Testis (tissue), 3 donors: ENCODE data around the gene AIG1. TPM values are rescaled to one million over a fixed set of nuclear protein-coding genes. Genes with fewer than 3 reads are reported as not detected.

Experiments used
- DNase-seq: peaks from one replicate; pipeline ENCODE4 v3.0.0-alpha.2; 2019
- H3K27ac ChIP-seq, 2 donors: fragments of 200-600 bp; sonication (generic); one replicate each; pipeline ENCODE4 v1.5.1; 2019
- H3K27me3 ChIP-seq: fragments of 200-600 bp; sonication (generic); one replicate; pipeline ENCODE4 v1.5.1; 2019
- H3K36me3 ChIP-seq: fragments of 200-600 bp; sonication (generic); one replicate; pipeline ENCODE4 v1.5.1; 2017; ENCODE audit warnings: low read depth; ENCODE audit errors: missing control alignments
- H3K4me1 ChIP-seq: fragments of 200-600 bp; sonication (generic); one replicate; pipeline ENCODE4 v1.5.1; 2019
- H3K4me3 ChIP-seq, 2 donors: fragments of 200-600 bp; sonication (generic); one replicate each; pipeline ENCODE4 v1.5.1; 2017 to 2019
- H3K9me3 ChIP-seq: fragments of 200-600 bp; sonication (generic); one replicate; pipeline ENCODE4 v1.5.1; 2017
- POLR2A ChIP-seq: fragments of 450-650 bp; IDR thresholded peaks from one replicate; pipeline ENCODE4 v1.6.1; 2017; ENCODE audit warnings: antibody characterized with exemption, mild to moderate bottlenecking, moderate library complexity
- WGBS, 2 donors: methylation state at CpG; one replicate each; pipeline ENCODE4 v1.1.5; 2018; 5-methylcytosine and 5-hydroxymethylcytosine counted together
- intact Hi-C: fragments of 100-400 bp; cut with DNase I; formaldehyde crosslinking; loops from one replicate; pipeline ENCODE4 v1.15.1; 2023; ENCODE audit warnings: low total_unique reads
- polyA plus RNA-seq: library from polyadenylated mRNA; stranded (reverse); fragments of 350-450 nt; fragmentation: Illumina TruSeq; extraction: RNeasy Lipid Tissue Mini Kit (QIAGEN cat#74804); gene quantifications from one replicate; pipeline ENCODE4 v1.2.3, GENCODE V29; 2014; ENCODE audit warnings: low read depth, low replicate concordance; ENCODE audit not compliant: insufficient read depth
- total RNA-seq, 2 donors: library from RNA; depleted of rRNA; stranded (reverse); fragments of >200 nt; gene quantifications; one replicate each; pipeline ENCODE4 v1.2.3, GENCODE V29; 2016
- TF ChIP-seq, protein P1 (sequence below), 3 experiments: fragments of 450-650 bp in 2 of 3; fragments of 200-600 bp in 1 of 3; sonication (generic) in 1 of 3; IDR thresholded peaks; one replicate each; pipeline ENCODE4 v1.5.1; 2016 to 2019; ENCODE audit warnings: antibody characterized with exemption in 3 of 3, mild to moderate bottlenecking in 2 of 3, moderate library complexity in 1 of 3

AIG1 gene
- total and polyA plus RNA-seq, 3 donors from 2014 or later, result 39.6 to 57.9 (median 50.7) TPM

DNA sequence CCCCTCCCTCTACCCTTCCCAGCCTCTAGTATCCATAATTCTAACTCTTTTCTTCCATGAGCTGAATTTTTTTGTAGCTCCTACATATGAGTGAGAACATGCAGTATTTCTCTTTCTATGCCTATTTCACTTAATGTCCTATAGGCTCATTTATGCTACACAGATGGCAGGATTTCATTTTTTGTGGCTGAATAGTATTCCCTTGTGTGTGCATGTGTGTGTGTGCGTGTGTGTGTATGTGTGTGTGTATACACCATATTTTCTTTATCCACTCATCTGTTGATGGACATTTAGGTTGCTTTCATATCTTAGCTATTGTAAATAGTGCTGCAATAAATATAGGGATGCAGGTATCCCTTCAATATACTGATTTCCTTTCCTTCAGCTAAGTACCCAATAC, 288.8 kb downstream of the AIG1 start:
- H3K9me3 ChIP-seq, result no peaks in the 10 kb centered on the region
- H3K36me3 ChIP-seq, result no peaks in the 10 kb centered on the region
- WGBS, 2 donors, result 92% methylated on average over 1 of the region's 1 CpG
- no peak overlapping the region for H3K27ac ChIP-seq
- TF ChIP-seq, protein P1, sequence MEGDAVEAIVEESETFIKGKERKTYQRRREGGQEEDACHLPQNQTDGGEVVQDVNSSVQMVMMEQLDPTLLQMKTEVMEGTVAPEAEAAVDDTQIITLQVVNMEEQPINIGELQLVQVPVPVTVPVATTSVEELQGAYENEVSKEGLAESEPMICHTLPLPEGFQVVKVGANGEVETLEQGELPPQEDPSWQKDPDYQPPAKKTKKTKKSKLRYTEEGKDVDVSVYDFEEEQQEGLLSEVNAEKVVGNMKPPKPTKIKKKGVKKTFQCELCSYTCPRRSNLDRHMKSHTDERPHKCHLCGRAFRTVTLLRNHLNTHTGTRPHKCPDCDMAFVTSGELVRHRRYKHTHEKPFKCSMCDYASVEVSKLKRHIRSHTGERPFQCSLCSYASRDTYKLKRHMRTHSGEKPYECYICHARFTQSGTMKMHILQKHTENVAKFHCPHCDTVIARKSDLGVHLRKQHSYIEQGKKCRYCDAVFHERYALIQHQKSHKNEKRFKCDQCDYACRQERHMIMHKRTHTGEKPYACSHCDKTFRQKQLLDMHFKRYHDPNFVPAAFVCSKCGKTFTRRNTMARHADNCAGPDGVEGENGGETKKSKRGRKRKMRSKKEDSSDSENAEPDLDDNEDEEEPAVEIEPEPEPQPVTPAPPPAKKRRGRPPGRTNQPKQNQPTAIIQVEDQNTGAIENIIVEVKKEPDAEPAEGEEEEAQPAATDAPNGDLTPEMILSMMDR (IDR thresholded peaks at IDR 0.05), result no peak
- TF ChIP-seq POLR2A, result no peak
- intact Hi-C loops, result no loop called here
- no peak overlapping the region for H3K4me3 ChIP-seq
- no peaks in the 10 kb centered on the region for H3K4me1 ChIP-seq
- no peaks in the 10 kb centered on the region for H3K27me3 ChIP-seq
- no peak for DNase-seq

DNA sequence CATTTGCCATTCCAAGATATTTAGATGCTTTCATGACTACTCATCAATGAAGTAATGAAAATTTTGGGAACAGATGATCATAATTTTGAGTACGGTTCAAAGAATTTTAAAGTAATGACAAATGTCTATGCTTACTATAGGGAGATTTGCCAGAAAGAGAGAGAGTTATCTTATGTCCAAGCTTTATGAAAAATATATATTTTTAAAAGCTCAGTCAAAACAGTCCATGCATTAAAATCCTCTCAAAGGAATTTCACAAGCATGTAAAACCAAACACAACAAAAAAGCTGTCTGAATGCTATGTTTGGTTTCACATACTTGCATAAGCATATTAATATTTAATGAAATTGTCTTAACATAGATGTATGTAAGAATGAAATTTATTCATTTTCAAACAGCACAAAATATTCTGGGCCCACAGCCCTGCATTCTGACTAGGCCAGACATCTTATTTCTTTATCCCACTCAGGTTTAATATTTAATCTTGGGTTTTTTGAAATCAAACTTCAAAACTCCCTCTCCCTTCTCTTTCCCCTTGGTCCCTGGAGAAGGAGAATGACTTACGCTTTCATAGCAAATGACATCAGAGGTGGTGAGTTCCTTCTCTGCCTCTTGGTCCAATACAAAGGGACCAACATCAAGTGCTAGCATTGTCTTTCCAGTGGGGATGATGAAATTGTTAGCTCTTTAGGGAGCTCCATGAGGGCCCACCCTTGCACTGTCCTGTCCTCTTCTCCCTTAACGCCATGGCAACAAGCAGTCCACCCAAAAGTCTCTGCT, 295.6 kb downstream of the AIG1 start:
- WGBS, 2 donors, result 67 to 81% methylated on average over 3 of the region's 3 CpGs
- no peak overlapping the region for H3K4me3 ChIP-seq
- H3K9me3 ChIP-seq, result no peaks in the 10 kb centered on the region
- H3K4me1 ChIP-seq, result no peaks in the 10 kb centered on the region
- no peaks in the 10 kb centered on the region for H3K36me3 ChIP-seq
- H3K27me3 ChIP-seq, result no peaks in the 10 kb centered on the region
- no peak overlapping the region for H3K27ac ChIP-seq
- TF ChIP-seq, protein P1 (IDR thresholded peaks at IDR 0.05), result no peak
- TF ChIP-seq POLR2A, result no peak
- intact Hi-C loops, result no loop called here
- DNase-seq, result no peak

DNA sequence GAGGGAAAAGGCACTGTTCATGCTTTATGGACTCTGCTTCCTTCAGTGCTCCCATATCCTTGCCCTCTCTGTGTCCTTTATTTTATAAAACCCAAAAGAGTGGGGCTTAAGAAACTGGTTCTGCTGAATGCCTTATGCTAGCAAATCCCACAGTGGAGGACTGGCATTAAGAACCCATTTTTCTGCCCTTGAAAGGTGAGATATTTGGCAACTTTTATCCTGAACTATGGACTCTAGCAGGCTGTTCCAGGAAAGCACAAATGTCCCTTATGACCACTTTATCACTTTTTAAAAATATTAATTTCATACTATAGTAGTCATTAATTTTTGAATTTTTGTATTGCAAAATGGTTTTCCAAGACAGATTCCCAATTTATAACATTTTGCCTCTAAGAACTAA, 296.5 kb downstream of the AIG1 start:
- no peaks in the 10 kb centered on the region for H3K9me3 ChIP-seq
- intact Hi-C loops, result no loop called here
- no peak overlapping the region for H3K27ac ChIP-seq
- no peaks in the 10 kb centered on the region for H3K36me3 ChIP-seq
- no peaks in the 10 kb centered on the region for H3K27me3 ChIP-seq
- H3K4me3 ChIP-seq, result no peak overlapping the region
- TF ChIP-seq, protein P1 (IDR thresholded peaks at IDR 0.05), result no peak
- no peak for TF ChIP-seq POLR2A
- DNase-seq, result no peak
- H3K4me1 ChIP-seq, result no peaks in the 10 kb centered on the region

DNA sequence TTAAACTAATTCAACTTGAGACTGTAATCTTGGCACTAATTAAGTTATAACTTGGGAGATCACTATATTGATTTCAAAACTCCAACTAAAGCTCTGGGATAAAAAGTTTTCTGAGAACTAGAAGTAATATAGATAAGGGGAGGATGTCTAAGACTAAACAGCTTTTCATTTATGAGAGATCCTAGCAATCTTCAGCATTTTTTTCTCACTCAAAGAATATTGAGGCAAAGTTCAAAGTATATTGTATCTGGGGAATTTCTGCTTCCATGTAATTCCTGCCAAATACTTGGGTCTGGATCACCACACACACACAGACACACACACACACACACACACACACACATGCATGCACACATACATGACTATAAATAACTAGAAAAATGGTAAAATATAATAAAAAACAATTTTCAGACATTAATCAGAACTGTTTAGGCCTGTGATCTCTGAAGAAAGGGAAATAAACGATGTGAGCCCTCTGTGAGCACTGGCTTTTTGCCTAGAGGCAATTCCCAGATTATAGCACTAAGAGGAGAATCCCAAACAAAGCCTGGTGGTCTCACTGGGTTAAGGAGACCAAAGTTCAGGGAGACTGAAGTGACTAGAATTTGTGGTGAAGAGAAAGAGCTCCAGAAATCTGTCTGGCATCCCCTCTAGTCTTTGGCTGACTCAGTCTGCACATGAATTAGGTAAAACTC, 297.0 kb downstream of the AIG1 start:
- DNase-seq, result no peak
- WGBS, 2 donors, result 33 to 52% methylated on average over 1 of the region's 1 CpG
- H3K4me1 ChIP-seq, result no peaks in the 10 kb centered on the region
- intact Hi-C loops, result no loop called here
- TF ChIP-seq, protein P1 (IDR thresholded peaks at IDR 0.05), result no peak
- TF ChIP-seq POLR2A, result no peak
- H3K4me3 ChIP-seq, result no peak overlapping the region
- no peaks in the 10 kb centered on the region for H3K27me3 ChIP-seq
- no peaks in the 10 kb centered on the region for H3K9me3 ChIP-seq
- no peaks in the 10 kb centered on the region for H3K36me3 ChIP-seq
- H3K27ac ChIP-seq, result no peak overlapping the region
